Naive thymus-derived CD4-positive, alpha-beta T cell (primary cell): ENCODE measurements around the gene CFAP251. TPM values are rescaled to one million over a fixed set of nuclear protein-coding genes. Genes with fewer than 3 reads are reported as not detected.

Experiments used
- ATAC-seq: fragments of 150-1000 bp; cut with Tn5 transposase; 2 replicates; pipeline ENCODE4 v1.10.0; 2021; ENCODE audit warnings: mild to moderate bottlenecking, moderate library complexity
- CTCF ChIA-PET: fragments of 350-600 bp; sonication (Branson Sonifier 250); formaldehyde crosslinking; loops from one replicate; lab custom pipeline; 2021; ENCODE audit warnings: antibody characterized with exemption; lab: Charles Lee
- POLR2A ChIA-PET: fragments of 350-600 bp; sonication (Branson Sonifier 250); formaldehyde crosslinking; loops from one replicate; lab custom pipeline; 2021; ENCODE audit warnings: antibody characterized with exemption, inconsistent platforms; lab: Charles Lee
- DNase-seq, 9 donors: peaks; one replicate each; pipeline versions ENCODE4 v3.0.0 to v3.0.0-alpha.2; 2020 to 2022; ENCODE audit warnings: mixed read lengths in 1 of 9
- H3K27ac ChIP-seq: one replicate; pipeline ENCODE4 v1.7.0; 2013; ENCODE audit warnings: mild to moderate bottlenecking, low read depth, low read length, moderate library complexity
- H3K27me3 ChIP-seq, 2 donors: one replicate each; pipeline ENCODE4 v1.7.0; 2013; ENCODE audit warnings: low read length in 2 of 2, mild to moderate bottlenecking in 2 of 2, moderate library complexity in 2 of 2; ENCODE audit not compliant: control insufficient read depth in 2 of 2, insufficient read depth in 2 of 2
- H3K36me3 ChIP-seq, 3 experiments: 1 replicate in 2 of 3; 2 replicates in 1 of 3; pipeline ENCODE4 v1.7.0; 2013; ENCODE audit warnings: low read length in 3 of 3, mild to moderate bottlenecking in 3 of 3, moderate library complexity in 1 of 3; ENCODE audit not compliant: insufficient read depth in 3 of 3, control insufficient read depth in 2 of 3
- H3K4me1 ChIP-seq, 2 donors: one replicate each; pipeline ENCODE4 v1.7.0; 2013; ENCODE audit warnings: low read length in 2 of 2, mild to moderate bottlenecking in 2 of 2, moderate library complexity in 1 of 2; ENCODE audit not compliant: control insufficient read depth in 2 of 2, insufficient read depth in 2 of 2
- H3K4me3 ChIP-seq: 2 replicates; pipeline ENCODE4 v1.7.0; 2013; ENCODE audit warnings: mild to moderate bottlenecking, low read length
- H3K9me3 ChIP-seq, 3 experiments: 1 replicate in 2 of 3; 2 replicates in 1 of 3; pipeline ENCODE4 v1.7.0; 2013; ENCODE audit warnings: low read length in 3 of 3; ENCODE audit not compliant: control insufficient read depth in 2 of 3
- H3K27ac Mint-ChIP-seq, 9 donors: one replicate each; pipeline ENCODE4 v1.8.0; 2020 to 2022; ENCODE audit warnings: mixed read lengths in 9 of 9, mild to moderate bottlenecking in 8 of 9, moderate library complexity in 5 of 9, inconsistent platforms in 2 of 9
- H3K27me3 Mint-ChIP-seq, 5 donors: one replicate each; pipeline ENCODE4 v1.8.0; 2021 to 2022; ENCODE audit warnings: mixed read lengths in 5 of 5, mild to moderate bottlenecking in 1 of 5
- H3K36me3 Mint-ChIP-seq, 5 donors: one replicate each; pipeline ENCODE4 v1.8.0; 2020 to 2022; ENCODE audit warnings: mixed read lengths in 5 of 5, mild to moderate bottlenecking in 3 of 5, inconsistent platforms in 1 of 5
- H3K4me1 Mint-ChIP-seq, 7 donors: one replicate each; pipeline ENCODE4 v1.8.0; 2020 to 2022; ENCODE audit warnings: mixed read lengths in 7 of 7, mild to moderate bottlenecking in 3 of 7, inconsistent platforms in 1 of 7
- H3K4me3 Mint-ChIP-seq, 10 donors: one replicate each; pipeline ENCODE4 v1.8.0; 2020 to 2022; ENCODE audit warnings: mild to moderate bottlenecking in 10 of 10, mixed read lengths in 10 of 10, moderate library complexity in 6 of 10, inconsistent platforms in 2 of 10
- H3K9me3 Mint-ChIP-seq, 11 donors: one replicate each; pipeline ENCODE4 v1.8.0; 2020 to 2022; ENCODE audit warnings: mixed read lengths in 11 of 11, mild to moderate bottlenecking in 4 of 11, inconsistent platforms in 1 of 11, moderate library complexity in 1 of 11
- intact Hi-C, 2 donors: fragments of 100-400 bp; cut with micrococcal nuclease; formaldehyde crosslinking; loops; one replicate each; pipeline ENCODE4 v1.15.1; 2023
- polyA plus RNA-seq, 2 donors: library from polyadenylated mRNA; unstranded; fragments of 300-500 nt; fragmentation: Illumina TruSeq; gene quantifications; one replicate each; pipeline ENCODE4 v1.2.3, GENCODE V29; 2021
- total RNA-seq, 6 experiments: library from RNA in 5 of 6; stranded (reverse) in 5 of 6; gene quantifications; 1 replicate in 5 of 6; 2 replicates in 1 of 6; pipeline ENCODE4 v1.2.3 and lab custom pipeline; 2021 to 2026

The CFAP251 gene
- total and polyA plus RNA-seq, 7 experiments from 2014 or later = 0.38 to 1.5 (median 0.88) TPM; not detected in 2

GRCh38 chr12:122021822-122022392 lies 103.5 kb downstream of the CFAP251 start, which contains the start of gene BCL7A:
BCL7A (plus strand) TSS chr12:122021884; CDS start chr12:122022092, 208 bp downstream.
- Histone ChIP-seq H3K27me3 (no peaks in the 10 kb centered on the region), H3K4me3 (peak within 1 kb of the TSS; percentile 57), H3K27ac (peak within 1 kb of the TSS; percentile 43), H3K36me3 (no peaks in the 10 kb centered on the region), H3K4me1 (peaks cover 0 to 18% of the 10 kb centered on the region in 2 donors), H3K9me3 (no peaks in the 10 kb centered on the region)
- peaks cover 0 to 12% (median 10%) of the 10 kb centered on the region in 7 donors for H3K4me1 Mint-ChIP-seq
- ChIA-PET CTCF (interaction anchor here (1.0 kb wide), 1 partner anchor 103 kb away, joined by 3 read pairs; the partner anchor contains the start of gene CFAP251), POLR2A (interaction anchor here (1.1 to 1.2 kb wide), 2 partner anchors 15 to 30 kb away, joined by 3 to 4 read pairs; no protein-coding TSS in a partner anchor)
- peak; percentile 28 to 70 (median 64) for DNase-seq
- peaks cover 5 to 31% (median 6%) of the 10 kb centered on the region in 5 donors for H3K27me3 Mint-ChIP-seq
- H3K9me3 Mint-ChIP-seq = peaks cover 0 to 20% (median 3%) of the 10 kb centered on the region in 11 donors
- ATAC-seq = peak; percentile 86
- intact Hi-C loops = loop anchor here (2.0 to 5.0 kb wide), 3 partner anchors 103 to 183 kb away; partner anchors contain the start of gene CFAP251 (in 2 of the 2)
- peak within 1 kb of the TSS in 8 of 9 donors; percentile 76 to 96 (median 84) for H3K27ac Mint-ChIP-seq
- H3K36me3 Mint-ChIP-seq = peaks cover 0 to 8% (median 0%) of the 10 kb centered on the region in 5 donors
- peak within 1 kb of the TSS; percentile 86 to 96 (median 92) for H3K4me3 Mint-ChIP-seq

DNA sequence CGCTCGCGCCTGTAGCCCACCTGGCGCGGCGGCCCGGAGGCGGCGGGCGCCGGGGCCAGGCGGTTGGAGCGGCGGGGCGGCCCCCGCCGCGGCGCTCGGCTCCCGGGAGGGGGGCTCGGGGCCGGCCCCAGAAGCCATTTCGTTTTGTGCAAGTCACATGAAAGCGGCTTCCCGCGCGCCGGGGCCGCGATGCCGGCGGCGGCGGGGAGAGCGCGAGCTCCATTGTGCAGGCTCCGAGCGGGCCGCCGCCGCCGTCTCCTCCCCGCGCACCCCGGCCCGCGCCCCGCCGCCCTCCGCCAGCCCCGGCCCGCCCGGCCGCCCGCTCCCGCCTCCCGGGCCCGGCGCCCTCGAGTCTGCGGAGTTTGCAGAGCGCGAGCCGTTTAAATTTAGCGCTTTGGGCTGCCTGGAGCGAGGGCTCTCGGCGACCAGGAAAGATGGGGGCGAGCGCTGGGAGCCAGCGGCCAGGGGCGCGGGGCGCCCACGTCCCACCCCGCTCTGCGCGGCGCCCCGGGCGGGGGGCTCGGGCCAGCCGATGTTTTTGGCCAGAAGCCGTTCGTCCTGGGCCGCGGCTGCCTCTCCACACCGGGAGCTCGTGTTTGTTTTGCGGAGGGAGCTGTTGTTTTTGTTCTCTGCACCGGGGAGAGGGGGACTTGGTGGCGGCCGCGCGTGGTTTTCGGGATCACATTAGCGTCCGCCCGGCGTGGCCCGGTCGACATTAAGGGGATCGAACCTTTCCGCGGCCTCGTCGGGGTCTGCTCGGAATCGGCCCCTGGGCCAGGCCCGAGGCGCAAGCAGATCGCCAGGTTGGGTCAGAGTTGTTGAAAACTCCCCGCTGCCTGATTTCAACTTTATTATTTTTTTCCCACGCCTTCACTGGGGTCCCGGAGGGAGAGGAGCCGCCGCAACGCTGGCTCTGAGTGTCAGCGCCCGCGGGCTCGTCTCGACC lies 104.3 kb downstream of the CFAP251 start:
- Histone ChIP-seq H3K9me3 (no peaks in the 10 kb centered on the region), H3K4me3 (peak overlapping the region; percentile 57), H3K27me3 (no peaks in the 10 kb centered on the region), H3K4me1 (peaks cover 0 to 18% of the 10 kb centered on the region in 2 donors), H3K27ac (peak overlapping the region; percentile 43), H3K36me3 (no peaks in the 10 kb centered on the region)
- CTCF ChIA-PET = interaction anchor here (1.2 kb wide), 1 partner anchor 18 kb away, joined by 4 read pairs; no protein-coding TSS in a partner anchor
- POLR2A ChIA-PET = interaction anchor here (0.6 to 1.9 kb wide), 2 partner anchors 16 to 675 kb away, joined by 3 to 7 read pairs; no protein-coding TSS in a partner anchor
- Mint-ChIP-seq H3K4me3 (peak overlapping the region; percentile 75 to 93 (median 86)), H3K27ac (peak overlapping the region in 7 of 9 donors; percentile 23 to 85 (median 64)), H3K36me3 (peaks cover 0 to 8% (median 0%) of the 10 kb centered on the region in 5 donors), H3K4me1 (peaks cover 0 to 17% (median 10%) of the 10 kb centered on the region in 7 donors), H3K27me3 (peaks cover 5 to 27% (median 6%) of the 10 kb centered on the region in 5 donors), H3K9me3 (peaks cover 0 to 20% (median 3%) of the 10 kb centered on the region in 11 donors)
- DNase-seq = peak; percentile 24 to 57 (median 37)
- ATAC-seq = peak; percentile 56
- intact Hi-C loops = loop anchor here (2.0 to 5.0 kb wide), 3 partner anchors 104 to 184 kb away; partner anchors contain the start of gene CFAP251 (in 2 of the 2)

- H3K27me3 Mint-ChIP-seq = peaks cover 5 to 27% (median 6%) of the 10 kb centered on the region in 5 donors
- peak overlapping the region in 7 of 9 donors; percentile 23 to 85 (median 64) for H3K27ac Mint-ChIP-seq
- ChIA-PET POLR2A (interaction anchor here (0.6 to 1.9 kb wide), 2 partner anchors 17 to 674 kb away, joined by 3 to 7 read pairs; no protein-coding TSS in a partner anchor), CTCF (interaction anchor here (1.2 kb wide), 1 partner anchor 18 kb away, joined by 4 read pairs; no protein-coding TSS in a partner anchor)
- ATAC-seq (no peak), DNase-seq (peak in 1 of 9 donors; percentile 7)
- intact Hi-C loops = loop anchor here (2.0 to 5.0 kb wide), 3 partner anchors 105 to 185 kb away; partner anchors contain the start of gene CFAP251 (in 2 of the 2)
- peak overlapping the region; percentile 75 to 93 (median 86) for H3K4me3 Mint-ChIP-seq
- H3K36me3 Mint-ChIP-seq = peaks cover 0 to 8% (median 0%) of the 10 kb centered on the region in 5 donors
- peaks cover 2 to 18% of the 10 kb centered on the region in 2 donors for H3K4me1 ChIP-seq
- H3K4me3 ChIP-seq = peak overlapping the region; percentile 57
- no peaks in the 10 kb centered on the region for H3K9me3 ChIP-seq
- H3K9me3 Mint-ChIP-seq = peaks cover 0 to 15% (median 3%) of the 10 kb centered on the region in 11 donors
- H3K36me3 ChIP-seq = no peaks in the 10 kb centered on the region
- peak overlapping the region; percentile 43 for H3K27ac ChIP-seq
- peaks cover 0 to 17% (median 12%) of the 10 kb centered on the region in 7 donors for H3K4me1 Mint-ChIP-seq
- H3K27me3 ChIP-seq = no peaks in the 10 kb centered on the region
These were observed 105.1 kb downstream of the CFAP251 start for GRCh38 chr12:122023339-122024131.

- H3K36me3 Mint-ChIP-seq = peaks cover 0 to 8% (median 0%) of the 10 kb centered on the region in 5 donors
- H3K27me3 ChIP-seq = no peaks in the 10 kb centered on the region
- intact Hi-C loops = loop anchor here in 1 of 2 donors (5.0 kb wide), 1 partner anchor 107 kb away; the partner anchor contains the start of gene CFAP251
- ATAC-seq (no peak), DNase-seq (no peak)
- H3K4me3 ChIP-seq = no peak overlapping the region
- peaks cover 0 to 9% (median 0%) of the 10 kb centered on the region in 11 donors for H3K9me3 Mint-ChIP-seq
- H3K4me1 Mint-ChIP-seq = peaks cover 0 to 21% (median 17%) of the 10 kb centered on the region in 7 donors
- POLR2A ChIA-PET = interaction anchor here (1.9 kb wide), 1 partner anchor 18 kb away, joined by 7 read pairs; no protein-coding TSS in a partner anchor
- no peak overlapping the region for H3K27ac Mint-ChIP-seq
- peaks cover 10 to 18% of the 10 kb centered on the region in 2 donors for H3K4me1 ChIP-seq
- H3K36me3 ChIP-seq = no peaks in the 10 kb centered on the region
- H3K9me3 ChIP-seq = no peaks in the 10 kb centered on the region
- peak overlapping the region in 9 of 10 donors; percentile 14 to 93 (median 36) for H3K4me3 Mint-ChIP-seq
- CTCF ChIA-PET = no interaction called here
- peaks cover 5 to 22% (median 6%) of the 10 kb centered on the region in 5 donors for H3K27me3 Mint-ChIP-seq
- H3K27ac ChIP-seq = no peak overlapping the region
These were observed 105.9 kb downstream of the CFAP251 start for GRCh38 chr12:122024132-122024785.

DNA sequence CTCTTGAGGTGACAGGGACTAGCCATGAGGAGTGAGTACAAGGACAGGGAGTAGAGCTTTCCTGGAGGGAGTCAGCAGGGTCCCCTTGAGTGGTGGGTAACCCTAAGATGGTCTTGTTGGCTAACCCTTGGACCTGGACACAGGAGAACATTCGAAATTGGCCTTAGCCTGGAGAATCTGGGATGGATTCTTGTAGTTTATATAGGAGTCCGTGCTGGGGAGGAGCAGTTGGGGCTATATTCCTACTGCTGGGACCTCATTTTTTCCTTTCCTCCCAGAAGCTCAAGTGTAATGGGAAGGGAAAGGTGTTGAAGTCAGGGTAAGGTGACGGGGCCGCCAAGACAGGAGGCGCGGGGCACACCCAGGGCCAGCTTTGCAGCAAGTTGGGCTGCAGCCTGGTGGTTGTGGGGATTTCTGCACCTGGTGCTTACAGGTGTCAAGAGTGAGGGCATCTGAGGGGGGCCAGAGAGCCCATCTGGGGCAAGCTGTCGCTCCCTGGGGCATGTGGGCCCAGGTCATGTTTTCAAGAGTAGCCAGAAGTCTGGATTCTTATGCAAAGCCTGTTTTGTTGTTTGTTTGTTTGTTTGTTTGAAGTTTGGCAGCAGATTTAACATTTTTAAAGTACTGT lies 108.4 kb downstream of the CFAP251 start:
- ATAC-seq = no peak
- H3K9me3 Mint-ChIP-seq = peaks cover 0 to 2% (median 0%) of the 10 kb centered on the region in 11 donors
- H3K27ac ChIP-seq = no peak overlapping the region
- peaks cover 0 to 5% (median 0%) of the 10 kb centered on the region in 5 donors for H3K27me3 Mint-ChIP-seq
- POLR2A ChIA-PET = no interaction called here
- CTCF ChIA-PET = interaction anchor here (0.6 to 1.2 kb wide), 2 partner anchors 69 to 233 kb away, joined by 3 read pairs; partner anchors contain the start of gene RHOF
- peak overlapping the region in 2 of 9 donors; percentile 3 to 27 for H3K27ac Mint-ChIP-seq
- peaks cover 10 to 11% of the 10 kb centered on the region in 2 donors for H3K4me1 ChIP-seq
- H3K9me3 ChIP-seq = no peaks in the 10 kb centered on the region
- intact Hi-C loops = no loop called here
- no peak overlapping the region for H3K4me3 ChIP-seq
- H3K27me3 ChIP-seq = no peaks in the 10 kb centered on the region
- peak overlapping the region in 1 of 10 donors; percentile 6 for H3K4me3 Mint-ChIP-seq
- no peaks in the 10 kb centered on the region for H3K36me3 Mint-ChIP-seq
- DNase-seq = peak in 3 of 9 donors; percentile 15 to 22 (median 17)
- H3K4me1 Mint-ChIP-seq = peaks cover 5 to 20% (median 12%) of the 10 kb centered on the region in 7 donors
- H3K36me3 ChIP-seq = no peaks in the 10 kb centered on the region
